Epidermal melanocyte (primary cell): ENCODE results near the gene ZNF804A.

ENCODE experiments used
- DNase-seq: peaks from one replicate; pipeline ENCODE4 v3.0.0; 2011; ENCODE audit warnings: low spot score; ENCODE audit not compliant: insufficient read length

ZNF804A gene

DNA sequence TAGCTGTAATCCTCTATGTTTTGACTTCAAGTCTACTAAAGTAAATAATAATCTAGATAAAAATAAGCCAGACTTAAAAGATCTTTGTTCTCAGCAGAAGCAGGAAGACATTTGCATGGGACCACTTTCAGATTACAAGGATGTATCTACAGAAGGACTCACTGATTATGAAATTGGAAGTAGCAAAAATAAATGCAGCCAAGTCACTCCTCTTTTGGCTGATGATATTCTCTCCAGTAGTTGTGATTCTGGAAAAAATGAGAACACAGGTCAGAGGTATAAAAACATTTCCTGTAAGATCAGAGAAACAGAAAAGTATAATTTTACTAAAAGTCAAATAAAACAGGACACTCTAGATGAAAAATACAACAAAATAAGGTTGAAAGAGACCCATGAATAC lies 338.4 kb downstream of the ZNF804A start:
- no peak for DNase-seq

- no peak for DNase-seq
Measured at GRCh38 chr2:184938221-184938985, 340.1 kb downstream of the ZNF804A start.

DNA sequence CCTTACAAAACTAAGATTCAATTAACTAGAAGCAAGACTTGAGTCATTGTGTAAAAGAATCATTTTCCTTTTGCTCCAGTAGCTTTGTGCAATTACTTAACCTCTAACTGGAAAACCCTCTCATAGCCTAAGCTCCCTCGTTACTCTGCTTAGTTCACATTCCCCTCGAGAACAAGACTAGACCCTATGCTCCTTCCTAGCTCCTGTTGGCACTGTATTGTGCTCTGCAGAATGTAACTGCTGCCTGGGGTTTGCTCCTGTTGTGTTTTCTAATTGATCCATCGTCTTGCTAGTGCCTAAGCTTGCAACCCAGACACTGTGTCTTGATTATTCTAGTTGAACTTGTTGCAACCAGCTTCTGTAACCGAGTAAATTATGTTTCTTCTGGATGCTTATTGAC lies 347.0 kb downstream of the ZNF804A start:
- no peak for DNase-seq

DNA sequence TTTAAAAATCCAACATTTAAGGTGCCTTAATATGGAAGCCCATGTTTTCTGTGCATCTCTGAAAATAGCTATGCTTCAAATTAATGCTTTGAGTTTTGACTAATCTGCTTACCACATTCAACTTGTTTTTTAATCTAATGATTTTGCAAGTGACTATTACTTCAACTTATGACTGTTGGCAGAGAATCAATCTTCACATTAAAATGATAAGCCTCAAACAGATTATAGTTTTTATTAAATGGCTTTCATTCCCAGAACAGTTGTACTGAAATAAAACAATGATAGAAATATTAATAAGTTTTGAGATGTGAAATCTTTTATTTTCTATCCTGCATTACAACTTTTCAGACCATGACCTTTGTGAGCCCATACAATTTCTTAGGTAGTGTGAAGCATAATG lies 347.5 kb downstream of the ZNF804A start:
- DNase-seq = no peak

DNA sequence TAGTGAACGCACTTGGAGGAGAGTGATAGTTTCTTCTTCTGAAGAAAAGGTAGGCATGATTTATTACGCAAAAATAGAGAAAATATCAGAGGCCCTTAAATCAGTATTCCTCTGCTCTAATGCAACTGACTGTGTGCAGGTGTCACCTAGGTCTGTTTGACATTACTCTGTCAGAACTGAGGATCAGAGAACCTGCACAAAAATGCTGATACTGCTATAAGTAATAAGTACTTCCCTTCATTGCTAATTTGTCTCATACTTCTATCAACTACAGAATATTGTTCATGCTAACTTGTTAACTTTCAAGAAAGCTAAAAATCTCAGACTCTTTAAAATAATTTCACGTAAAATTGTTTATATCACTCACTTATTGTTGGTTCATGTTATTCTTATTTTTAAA lies 358.5 kb downstream of the ZNF804A start:
- no peak for DNase-seq

DNA sequence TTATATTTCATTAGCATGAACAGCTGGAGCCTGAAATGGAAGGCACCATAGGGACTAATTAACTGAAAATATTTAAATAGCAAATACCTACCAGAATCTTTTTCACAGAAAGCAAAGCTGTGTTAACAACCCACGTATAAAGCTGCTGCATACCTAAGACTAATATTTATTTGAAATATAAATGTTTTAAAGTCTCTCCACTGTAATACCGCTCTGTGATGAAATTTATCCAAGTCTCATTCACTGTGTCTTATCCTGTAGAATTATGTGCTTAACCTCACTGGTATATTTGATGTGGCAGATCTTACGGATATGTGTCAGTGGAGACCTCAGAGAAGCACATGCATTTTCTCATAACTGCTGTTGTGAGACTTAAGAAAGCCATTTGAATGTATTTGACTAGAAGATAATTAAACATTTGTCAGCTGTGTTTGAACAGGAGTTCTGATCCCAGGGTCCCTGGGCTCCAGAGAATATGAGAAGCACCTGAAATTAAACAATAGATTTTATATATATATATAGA lies 373.3 kb downstream of the ZNF804A start:
- DNase-seq = no peak
